Mammary epithelial cell (primary cell): ENCODE data around the gene PRF1.

Source experiments
- CTCF ChIP-seq, 2 donors: IDR thresholded peaks in 1 of 2; conservative IDR thresholded peaks in 1 of 2; 2 replicates each; pipeline ENCODE4 v1.5.1; 2011 to 2012; ENCODE audit warnings: inconsistent platforms in 2 of 2, low read length in 2 of 2, mild to moderate bottlenecking in 2 of 2, control low read depth in 1 of 2, low read depth in 1 of 2; ENCODE audit not compliant: insufficient read depth in 1 of 2; ENCODE audit errors: extremely low read depth in 1 of 2
- EZH2 ChIP-seq: IDR thresholded peaks from 2 replicates; pipeline ENCODE4 v1.6.1; 2012; ENCODE audit warnings: low read length, inconsistent platforms, borderline replicate concordance

- TF ChIP-seq CTCF (conservative IDR thresholded peaks at IDR 0.05 in 1 of 2, IDR thresholded peaks at IDR 0.05 in 1 of 2; ENCODE audit: extremely low read depth in 1 of 2, insufficient read depth in 1 of 2, low read depth in 1 of 2, low read length in 2 of 2), result no peak
- TF ChIP-seq EZH2, result no peak
These were observed 44.5 kb upstream of the PRF1 start for GRCh38 chr10:70647086-70647485.
